GM21825 (cell line): ENCODE measurements around the gene RTF2.
"Not testable (repeated sequence)": the region's sequence is repeated elsewhere in the genome, so short reads cannot be mapped to it uniquely, and the experiment has no call there.

Experiments used
- ATAC-seq: cut with Tn5 transposase; IDR thresholded peaks from one replicate; pipeline ENCODE4 v1.9.1; 2021; ENCODE audit warnings: mild to moderate bottlenecking, moderate library complexity; ENCODE audit not compliant: unreplicated experiment

Gene RTF2

GRCh38 chr20:56469077-56469449, 636 bp downstream of the RTF2 start:
- ATAC-seq, result no peak

- ATAC-seq, result no peak
These were observed 15.5 kb downstream of the RTF2 start for GRCh38 chr20:56483970-56484369.

- no peak for ATAC-seq
These were observed 18.8 kb downstream of the RTF2 start for GRCh38 chr20:56487216-56487615.

GRCh38 chr20:56488566-56488965, 20.1 kb downstream of the RTF2 start:
- no peak for ATAC-seq

GRCh38 chr20:56501116-56501515, 32.7 kb downstream of the RTF2 start:
- ATAC-seq, result no peak

GRCh38 chr20:56503916-56504315, 35.5 kb downstream of the RTF2 start:
- no peak for ATAC-seq

- ATAC-seq, result no peak
These were observed 36.1 kb downstream of the RTF2 start for GRCh38 chr20:56504373-56505005.

- no peak for ATAC-seq
These were observed 37.7 kb downstream of the RTF2 start for GRCh38 chr20:56506103-56506502.

GRCh38 chr20:56511926-56512325, 43.5 kb downstream of the RTF2 start:
- no peak for ATAC-seq

GRCh38 chr20:56513161-56514150, 45.0 kb downstream of the RTF2 start:
- ATAC-seq, result no peak

GRCh38 chr20:56516631-56517030, 48.2 kb downstream of the RTF2 start:
- ATAC-seq, result no peak

- no peak for ATAC-seq
These were observed 48.8 kb downstream of the RTF2 start for GRCh38 chr20:56517211-56517610.

GRCh38 chr20:56517641-56518040, 49.2 kb downstream of the RTF2 start:
- ATAC-seq, result no peak

- no peak for ATAC-seq
These were observed 49.7 kb downstream of the RTF2 start for GRCh38 chr20:56518126-56518525.

- ATAC-seq, result no peak
These were observed 50.4 kb downstream of the RTF2 start for GRCh38 chr20:56518721-56519398.

- no peak for ATAC-seq
These were observed 51.1 kb downstream of the RTF2 start for GRCh38 chr20:56519551-56519950.

- ATAC-seq, result no peak
These were observed 51.8 kb downstream of the RTF2 start for GRCh38 chr20:56520180-56520579.

- not testable (repeated sequence) for ATAC-seq
These were observed 52.4 kb downstream of the RTF2 start for GRCh38 chr20:56520746-56521354.

GRCh38 chr20:56522311-56522710, 53.9 kb downstream of the RTF2 start:
- no peak for ATAC-seq

- ATAC-seq, result not testable (repeated sequence)
These were observed 56.0 kb downstream of the RTF2 start, which contains the start of gene FAM209A for GRCh38 chr20:56524444-56524843. Gene FAM209A, plus strand, starts transcription at chr20:56524744. Its CDS starts 65 bp downstream, at chr20:56524809.

- no peak for ATAC-seq
These were observed 59.1 kb downstream of the RTF2 start for GRCh38 chr20:56527521-56527920.
